HG02973 (cell line): ENCODE measurements around the gene SAXO1.
"Not testable (repeated sequence)": the region's sequence is repeated elsewhere in the genome, so short reads cannot be mapped to it uniquely, and the experiment has no call there.

Source experiments
- ATAC-seq: cut with Tn5 transposase; IDR thresholded peaks from one replicate; pipeline ENCODE4 v1.9.1; 2021; ENCODE audit warnings: moderate library complexity; ENCODE audit not compliant: unreplicated experiment

Gene SAXO1

DNA sequence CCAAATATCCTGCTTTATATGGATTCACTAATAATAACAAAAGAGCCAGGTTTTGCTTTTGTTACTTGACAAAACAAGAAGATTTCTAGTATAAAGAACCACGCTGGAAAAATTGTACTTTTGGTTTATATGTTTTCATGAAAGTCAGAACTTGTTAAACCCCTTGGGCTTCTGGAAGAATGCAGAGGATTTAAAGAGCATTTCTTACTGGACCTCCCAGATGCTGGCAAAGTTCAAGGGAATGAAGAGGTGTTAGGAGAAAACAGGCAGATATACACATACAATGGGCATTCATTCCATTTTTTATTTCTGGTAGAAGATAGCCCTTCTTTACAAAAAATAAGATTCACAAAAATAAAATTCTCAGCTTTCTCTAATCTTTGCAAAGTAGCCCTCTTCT, 61.1 kb downstream of the SAXO1 start:
- no peak for ATAC-seq

DNA sequence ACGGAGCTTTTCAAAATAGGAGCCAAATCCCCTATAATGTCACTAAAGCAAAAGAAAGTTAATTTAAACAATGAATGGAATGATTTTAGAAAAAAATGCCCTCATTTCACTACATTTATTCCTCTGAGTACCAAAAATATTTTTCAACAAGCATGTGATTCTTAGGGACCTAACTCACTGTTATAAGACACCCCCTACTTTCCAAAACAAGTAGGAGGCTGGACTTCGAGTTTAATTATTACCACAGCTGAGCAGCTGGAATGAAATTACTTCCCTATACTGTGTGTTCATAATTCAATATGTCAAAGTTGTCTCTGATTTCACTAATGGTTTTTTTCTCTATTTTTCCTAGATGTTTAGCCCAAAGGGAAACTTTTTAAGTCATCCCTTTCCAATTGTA, 61.6 kb downstream of the SAXO1 start:
- ATAC-seq = no peak

DNA sequence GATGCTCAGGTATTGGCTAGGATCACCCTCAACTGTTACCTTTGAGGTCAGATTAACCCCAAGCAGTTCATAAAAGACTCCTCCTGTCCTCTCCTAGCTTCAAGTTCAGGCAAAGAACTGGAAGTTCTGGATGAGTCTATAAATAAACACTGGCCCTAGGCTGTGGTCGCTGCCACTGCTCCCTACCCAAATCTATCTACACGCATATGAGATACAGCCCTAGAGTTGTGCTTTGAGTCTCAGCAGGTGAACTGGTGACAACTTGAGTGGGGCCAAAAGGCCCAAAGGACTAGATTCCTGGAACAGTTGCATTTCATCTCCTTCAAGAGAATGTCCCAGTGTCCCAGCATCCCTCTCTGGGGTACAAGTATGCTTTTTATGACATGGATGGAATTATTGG, 62.6 kb downstream of the SAXO1 start:
- no peak for ATAC-seq

DNA sequence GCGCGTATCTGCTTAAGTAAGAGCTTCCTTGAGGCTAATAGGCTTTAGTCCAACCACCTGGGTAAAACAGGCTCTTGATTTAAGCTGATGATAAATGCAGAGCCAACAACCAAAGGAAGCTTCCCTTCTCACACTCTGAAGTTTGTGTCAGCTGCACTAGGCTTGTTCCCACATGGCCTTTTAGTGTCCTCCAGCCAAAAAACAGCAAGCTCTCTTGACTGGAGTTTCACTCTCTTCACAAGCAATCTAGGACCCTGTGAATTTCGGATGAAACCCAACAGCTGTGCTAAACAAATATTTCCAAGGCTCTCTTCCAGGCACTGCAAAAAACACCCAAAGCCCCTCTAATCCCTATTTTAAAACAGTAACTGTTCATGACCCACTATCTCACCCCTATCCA, 63.9 kb downstream of the SAXO1 start:
- ATAC-seq = no peak

DNA sequence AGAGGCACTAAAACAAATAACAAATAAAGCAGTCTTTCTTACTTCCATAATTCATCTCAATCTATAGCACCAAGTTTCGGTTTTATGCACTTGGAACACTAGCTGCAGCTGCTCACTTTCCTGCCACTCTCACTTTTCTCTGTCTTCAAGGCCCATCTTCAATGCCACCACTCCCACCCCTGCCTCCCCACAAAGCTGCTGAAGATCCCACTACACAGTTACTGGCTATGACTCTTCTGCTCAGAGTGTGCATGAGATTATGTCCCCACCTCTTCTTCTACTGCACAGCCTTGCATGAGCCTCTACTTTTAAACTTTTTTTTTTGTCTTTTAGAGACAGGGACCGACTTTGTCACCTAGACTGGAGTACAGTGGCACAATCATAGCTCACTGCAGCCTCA, 77.4 kb downstream of the SAXO1 start:
- ATAC-seq = no peak

DNA sequence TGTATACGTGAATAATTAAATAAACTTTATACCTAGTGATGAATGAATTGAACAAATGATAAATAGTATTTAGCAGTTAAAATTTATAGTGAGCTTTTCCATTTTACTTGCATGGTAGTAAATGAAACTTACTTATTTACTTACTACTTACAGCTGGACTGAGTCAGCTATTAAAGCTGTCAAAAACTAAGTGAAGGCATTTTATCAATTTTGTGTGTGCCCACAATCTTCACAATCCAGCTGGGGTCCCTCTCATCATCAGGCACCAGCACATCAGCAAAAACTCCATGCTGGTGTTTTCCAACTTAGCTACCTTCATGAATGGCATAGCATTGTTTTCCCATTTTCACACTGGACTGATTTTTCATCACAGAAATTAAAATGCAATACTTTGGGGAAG, 81.1 kb downstream of the SAXO1 start:
- ATAC-seq = no peak

DNA sequence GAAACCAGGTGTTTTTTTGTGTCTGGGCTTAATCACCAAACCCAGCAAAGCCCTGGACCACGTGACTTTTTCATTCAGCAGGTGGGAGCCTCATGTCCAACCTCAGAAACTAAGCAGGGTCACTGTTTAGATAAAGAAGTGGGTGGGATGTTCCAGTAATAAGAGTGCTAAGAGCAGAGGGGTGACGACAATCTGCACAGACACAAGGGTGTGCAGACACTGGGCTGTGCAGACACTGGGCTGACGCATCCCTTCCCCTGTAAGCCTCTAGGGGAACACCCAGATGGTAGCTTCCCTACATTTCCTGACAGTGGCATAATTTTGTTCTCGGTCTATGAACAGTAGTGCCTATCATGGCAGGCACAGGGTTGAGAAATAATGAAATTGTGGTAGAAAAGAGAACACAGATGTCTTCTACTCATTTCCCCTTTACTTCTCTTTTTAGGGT, 85.1 kb downstream of the SAXO1 start:
- no peak for ATAC-seq

DNA sequence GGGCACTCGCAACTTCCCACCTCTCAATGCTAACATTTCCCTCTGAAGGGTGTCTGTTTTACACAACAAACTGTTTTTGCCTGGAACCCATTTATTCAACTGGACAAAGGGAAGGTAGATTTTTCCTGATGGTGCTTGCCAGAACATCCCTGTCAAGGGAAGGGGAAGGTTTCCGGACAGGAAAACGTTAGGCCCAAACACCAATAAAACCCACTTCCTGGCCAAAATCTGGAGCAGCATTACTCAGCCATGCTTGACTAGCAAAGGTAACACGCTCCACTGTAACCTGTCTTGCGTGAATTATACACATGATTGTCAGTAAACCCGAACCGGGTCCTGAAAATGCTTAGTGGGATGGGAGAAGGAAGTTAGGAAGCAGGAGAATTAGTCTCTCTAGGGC, 90.2 kb downstream of the SAXO1 start:
- ATAC-seq = no peak

DNA sequence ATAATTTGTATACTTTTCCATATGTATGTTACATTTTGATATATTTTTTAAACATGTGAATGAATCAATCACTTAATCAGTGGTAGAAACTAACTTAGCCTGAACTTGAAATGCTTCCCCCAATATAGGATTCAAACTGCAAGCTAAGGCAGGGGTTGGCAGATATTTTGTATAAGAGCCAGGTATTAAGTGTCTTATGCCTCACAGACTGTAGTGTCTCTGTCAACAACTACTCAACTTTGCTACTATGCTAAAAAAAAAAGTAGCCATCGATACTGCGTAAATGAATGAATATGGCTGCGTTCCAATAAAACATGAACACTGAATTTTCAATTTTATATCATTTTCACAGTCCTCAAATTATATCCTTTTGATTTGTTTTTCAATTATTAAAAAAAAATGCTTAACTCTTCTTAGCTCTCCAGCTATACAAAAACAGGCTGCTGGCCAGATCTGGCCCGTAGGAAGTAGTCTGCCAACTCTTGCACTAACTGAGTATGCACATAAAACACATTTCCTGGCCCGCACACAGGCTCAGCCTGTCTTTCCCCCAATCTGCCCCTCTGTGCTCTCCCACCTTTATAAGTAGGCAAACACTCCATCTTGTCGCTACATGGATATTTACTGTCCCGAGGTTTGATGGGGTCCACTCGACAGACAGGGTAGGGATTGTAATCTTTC, 91.8 kb downstream of the SAXO1 start:
- no peak for ATAC-seq

DNA sequence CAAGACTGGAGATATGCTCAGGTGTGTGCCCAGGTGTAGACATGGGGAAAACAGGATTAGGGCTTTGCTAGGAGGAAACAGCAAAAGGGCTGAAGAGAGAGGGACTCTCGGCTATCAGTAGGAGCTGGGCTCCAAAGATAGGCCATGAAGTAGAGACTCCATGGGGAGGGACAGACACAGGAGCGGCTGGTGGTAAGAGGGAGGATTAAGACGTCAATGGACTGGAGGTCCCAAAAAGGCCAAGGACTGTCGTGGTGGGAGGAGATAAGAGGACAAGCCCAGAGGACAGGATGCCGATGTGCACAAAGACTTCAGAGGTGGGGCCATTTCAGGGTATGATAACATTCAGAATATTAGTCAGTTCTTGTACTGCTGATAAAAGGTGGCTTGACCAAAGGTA, 93.1 kb downstream of the SAXO1 start:
- no peak for ATAC-seq

DNA sequence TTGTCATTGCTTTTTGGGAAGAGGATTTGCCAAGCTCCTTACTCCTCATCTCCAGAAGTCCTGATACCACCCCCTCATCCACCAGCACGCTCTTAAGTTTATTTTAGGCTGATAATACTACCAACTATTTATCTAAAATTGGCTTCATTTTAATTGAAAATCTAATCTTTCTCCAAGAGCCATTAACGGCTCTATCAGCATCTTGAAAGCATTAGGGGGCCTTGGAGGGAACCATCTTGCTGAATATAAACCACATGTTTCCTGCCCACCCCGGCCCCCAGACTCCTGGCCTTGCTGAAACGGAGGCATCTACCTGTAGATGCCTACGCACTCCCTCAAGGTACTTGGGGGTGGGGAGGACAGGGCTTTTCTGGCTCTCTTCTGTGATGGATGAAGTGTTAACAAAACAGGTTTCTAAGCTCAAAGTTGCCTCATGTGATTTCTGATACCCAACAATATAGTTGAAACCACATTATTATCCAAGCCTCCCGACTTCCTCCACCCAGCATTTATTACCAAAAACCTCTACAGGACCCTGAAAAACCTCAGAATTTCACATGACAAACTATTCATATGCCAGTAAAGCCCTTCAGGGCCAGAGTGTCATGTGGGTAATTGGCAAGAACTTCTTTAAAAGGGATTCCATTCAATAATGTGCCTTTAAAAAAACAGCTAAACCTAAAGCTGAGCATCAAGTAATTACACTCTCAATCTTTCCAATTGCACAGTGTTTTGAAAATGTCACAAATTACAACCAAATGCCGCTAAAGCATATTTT, 96.7 kb downstream of the SAXO1 start:
- ATAC-seq = no peak

DNA sequence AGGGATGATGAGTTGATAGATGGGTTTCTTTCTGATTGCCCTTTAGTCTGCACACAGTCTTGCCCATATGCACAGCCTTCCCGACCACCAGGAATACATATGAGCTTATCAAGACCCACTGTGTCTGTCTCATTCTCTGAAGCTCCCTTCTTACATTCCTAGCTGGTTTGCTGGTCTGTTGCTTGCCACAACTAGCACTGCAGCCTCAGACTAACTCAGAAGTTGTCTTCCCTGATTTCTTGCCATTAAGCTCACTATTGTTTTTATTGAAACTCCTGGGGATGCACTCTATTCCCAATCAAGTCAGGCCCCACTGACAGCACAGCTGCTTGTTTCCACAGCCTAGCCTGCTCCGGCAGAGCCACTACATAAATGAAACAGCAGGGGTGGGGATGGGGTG, 97.5 kb downstream of the SAXO1 start:
- ATAC-seq = no peak

DNA sequence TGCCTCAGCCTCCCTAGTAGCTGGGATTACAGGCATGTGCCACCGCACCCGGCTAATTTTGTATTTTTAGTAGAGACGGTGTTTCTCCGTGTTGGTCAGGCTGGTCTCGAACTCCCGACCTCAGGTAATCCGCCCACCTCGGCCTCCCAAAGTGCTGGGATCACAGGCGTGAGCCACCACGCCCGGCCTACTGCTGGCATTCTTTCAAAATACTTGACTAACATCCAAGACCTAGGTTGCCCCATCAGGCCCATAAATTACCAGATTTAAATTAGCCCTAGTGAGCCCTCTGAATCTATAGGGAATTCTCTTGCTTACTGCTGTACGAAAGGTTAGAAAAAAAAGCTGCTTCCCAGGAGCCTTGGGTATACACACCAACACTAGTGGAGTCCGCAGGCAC, 102.4 kb downstream of the SAXO1 start:
- ATAC-seq = not testable (repeated sequence)

DNA sequence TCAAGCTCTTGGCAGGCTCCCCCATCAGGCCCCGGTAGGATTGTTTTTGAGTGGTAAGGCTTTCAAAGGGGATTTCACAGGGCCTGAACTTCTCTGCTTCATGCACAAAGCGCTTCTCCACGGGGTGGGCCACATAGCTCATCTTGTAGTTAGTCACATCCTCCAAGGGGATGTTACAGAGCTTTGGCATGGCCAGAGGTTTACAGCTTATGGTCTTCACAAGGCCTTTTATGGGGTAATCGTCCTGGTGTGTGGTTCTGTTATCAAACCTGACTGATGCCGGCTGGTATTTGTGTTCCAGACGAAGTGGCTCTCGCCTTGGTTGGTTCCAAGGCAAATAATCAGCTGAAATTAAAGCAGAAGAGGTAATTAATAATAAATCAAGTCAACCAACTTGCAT, 104.3 kb downstream of the SAXO1 start:
- ATAC-seq = no peak

DNA sequence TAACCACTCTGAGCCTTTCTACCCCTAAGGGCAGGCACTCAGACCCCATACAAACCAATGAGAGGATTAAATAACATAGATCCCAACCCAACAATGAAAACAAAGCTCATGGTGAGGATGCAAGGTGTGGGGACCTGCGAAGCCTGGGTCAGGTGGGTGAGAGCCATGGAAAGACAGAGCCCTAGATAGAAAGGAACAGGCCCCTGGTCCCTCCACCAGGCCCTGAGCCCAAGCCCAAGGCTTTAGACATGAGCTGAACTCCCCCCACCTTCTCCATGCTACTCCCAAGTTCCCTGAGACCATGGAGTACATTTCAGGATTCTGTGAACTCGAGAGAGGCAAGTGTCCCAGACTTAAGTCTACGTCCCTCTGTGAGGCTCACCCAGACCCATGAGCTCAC, 106.5 kb downstream of the SAXO1 start:
- no peak for ATAC-seq

DNA sequence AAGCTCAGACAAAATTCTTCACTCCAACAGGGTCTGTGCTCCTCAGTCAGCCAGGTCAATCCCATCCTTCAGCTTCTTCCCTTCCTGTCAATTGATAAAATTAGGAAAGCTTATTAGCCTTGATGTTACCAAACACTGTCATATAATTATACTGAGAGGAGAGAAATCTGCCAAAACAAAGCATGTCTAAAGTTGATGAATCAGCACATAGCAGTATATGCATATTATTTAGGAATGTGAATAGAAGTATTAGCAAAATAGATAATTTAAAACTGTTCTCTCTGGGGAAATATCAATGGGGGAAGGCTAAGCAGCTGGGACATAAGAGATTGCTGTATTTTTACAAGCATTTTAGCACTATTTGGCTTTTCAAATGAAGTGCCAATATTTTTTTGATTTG, 107.1 kb downstream of the SAXO1 start:
- ATAC-seq = no peak

DNA sequence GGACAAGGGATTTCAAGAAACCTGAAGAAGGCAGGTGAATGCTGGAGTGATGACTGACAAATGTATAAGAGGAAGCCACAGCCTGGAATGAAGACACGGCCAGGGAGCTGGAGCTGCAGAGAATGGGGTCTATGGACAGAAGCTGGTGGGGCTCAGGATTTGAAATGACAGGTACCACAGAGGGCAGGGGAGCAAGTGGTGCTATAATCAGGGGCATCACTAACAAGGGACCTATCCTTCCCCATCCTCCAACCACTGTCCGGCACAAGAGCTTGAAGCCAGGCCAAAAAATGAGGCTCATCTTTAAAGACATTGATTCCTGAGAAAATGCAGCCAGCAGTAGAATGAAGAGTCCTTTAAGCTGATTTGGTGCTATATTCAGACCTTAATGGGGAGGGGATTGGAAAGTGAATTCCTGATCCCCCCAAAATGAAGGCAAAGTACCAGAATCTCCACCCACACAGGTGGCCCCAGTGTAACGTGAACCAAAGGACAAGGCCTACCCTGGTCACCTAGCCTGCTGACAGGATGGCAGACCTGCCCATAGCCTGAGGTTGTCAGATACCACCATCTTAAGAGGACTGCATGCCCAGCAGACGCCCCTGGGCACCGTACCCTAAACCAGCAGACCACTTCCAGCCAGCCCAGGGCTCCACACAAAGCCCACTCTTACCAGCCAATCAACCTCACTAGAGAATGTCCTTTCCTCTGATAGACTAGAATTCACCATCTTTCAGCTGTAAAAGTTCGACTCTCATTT, 109.2 kb downstream of the SAXO1 start:
- ATAC-seq = no peak

DNA sequence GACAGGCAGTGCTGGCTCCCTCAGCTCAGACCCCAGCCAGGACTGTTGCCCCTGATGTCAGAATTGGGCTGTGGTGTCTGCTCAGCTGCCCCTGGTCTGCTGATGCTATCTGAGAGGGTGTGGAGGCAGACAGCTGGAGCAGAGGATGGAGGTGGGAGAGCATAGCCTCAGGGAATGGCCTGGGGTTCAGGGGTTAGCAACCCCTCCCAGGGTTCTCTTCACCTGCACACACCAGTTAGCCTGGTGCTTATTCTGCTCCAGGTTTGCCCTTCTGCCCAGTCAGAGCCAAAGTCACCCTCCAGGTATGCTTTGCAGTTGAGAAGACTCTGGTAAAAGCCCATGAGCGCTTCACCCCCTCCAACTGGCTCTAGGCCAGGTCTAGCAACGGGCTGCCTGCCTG, 109.8 kb downstream of the SAXO1 start:
- no peak for ATAC-seq

DNA sequence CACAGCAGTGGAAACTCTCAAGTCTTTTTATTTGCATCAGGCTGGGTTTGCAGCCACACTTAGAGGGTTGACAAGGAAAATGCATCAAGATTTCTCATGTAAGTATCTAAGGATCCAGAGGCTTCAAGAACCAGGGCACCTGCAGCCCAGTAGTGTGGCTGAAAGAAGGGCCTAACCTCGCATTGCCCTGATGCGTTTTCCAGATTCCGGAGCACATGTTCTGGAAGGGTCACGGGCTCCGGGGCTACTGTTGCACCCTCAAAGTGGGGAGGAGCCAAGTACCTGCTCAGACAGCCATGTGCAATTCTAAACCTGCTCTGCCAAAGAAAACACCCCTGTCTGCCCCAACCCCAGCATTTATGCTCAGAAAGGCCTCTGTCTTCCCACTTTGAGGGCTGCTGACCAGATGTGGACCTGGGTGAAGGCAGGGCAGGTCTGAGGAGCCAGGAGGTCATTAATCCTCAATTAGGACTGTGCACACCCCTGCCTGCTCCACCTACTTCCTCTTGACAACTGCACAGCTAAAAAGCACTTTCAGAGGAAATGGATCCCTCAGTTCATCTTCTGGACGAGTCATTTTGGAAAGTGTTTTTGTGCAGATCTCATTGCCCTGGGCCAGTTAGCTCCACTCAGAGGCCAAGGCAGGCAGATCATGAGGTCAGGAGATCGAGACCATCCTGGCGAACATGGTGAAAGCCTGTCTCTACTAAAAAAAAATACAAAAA, 110.7 kb downstream of the SAXO1 start:
- no peak for ATAC-seq

DNA sequence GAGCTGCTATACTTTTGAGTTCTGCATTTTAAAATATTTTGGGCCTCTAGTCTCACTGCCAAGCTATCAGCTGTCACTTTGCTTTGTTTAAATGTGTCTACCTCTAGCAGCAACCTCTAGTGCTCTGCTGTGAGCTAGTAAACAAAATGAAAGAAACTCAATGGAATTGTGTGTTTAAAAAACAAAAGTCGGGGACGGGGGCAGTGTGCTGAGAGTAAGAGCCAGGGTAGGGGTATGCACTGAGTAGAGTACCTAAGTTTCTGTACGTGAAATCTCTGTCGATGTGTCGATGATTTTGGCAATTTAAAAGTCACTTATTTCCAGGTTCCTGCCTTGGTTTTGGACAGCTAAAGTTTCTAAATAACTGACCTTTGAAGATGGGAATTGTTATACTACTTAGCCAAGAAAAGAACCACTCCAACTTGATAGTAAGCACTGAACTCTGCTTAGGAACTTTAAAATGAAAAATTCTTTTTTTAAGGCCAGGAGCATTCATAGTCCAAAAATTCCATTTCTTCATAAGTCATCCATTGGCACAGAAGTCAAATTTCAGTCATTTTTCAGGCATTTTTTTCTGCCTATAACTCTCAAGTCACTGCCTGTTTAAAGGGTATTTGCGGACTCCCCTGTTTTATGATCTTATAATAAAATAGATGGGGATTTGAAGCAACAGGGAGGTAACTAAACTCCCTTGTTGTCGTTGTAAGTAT, 111.5 kb downstream of the SAXO1 start:
- ATAC-seq = no peak
